G401.6 (cell line): Measurements from ENCODE around the gene AHI1.

Experiments
- FAIRE-seq: peaks from 2 replicates; lab custom pipeline; 2012; peaks lifted over from hg19 to GRCh38; lab: Jason Lieb, UNC

Gene AHI1

GRCh38 chr6:135451617-135452190 lies 45.8 kb downstream of the AHI1 start:
- FAIRE-seq, result peak; percentile 94

- FAIRE-seq, result no peak
Observed at GRCh38 chr6:135449246-135449645, 48.3 kb downstream of the AHI1 start.

- no peak for FAIRE-seq
Observed at GRCh38 chr6:135440087-135440792, 57.3 kb downstream of the AHI1 start.

GRCh38 chr6:135439549-135439948 lies 58.0 kb downstream of the AHI1 start:
- FAIRE-seq, result no peak

- peak; percentile 86 for FAIRE-seq
Observed at GRCh38 chr6:135438907-135439535, 58.5 kb downstream of the AHI1 start.

GRCh38 chr6:135434991-135435390 lies 62.5 kb downstream of the AHI1 start:
- FAIRE-seq, result no peak

GRCh38 chr6:135434095-135434494 lies 63.4 kb downstream of the AHI1 start:
- peak; percentile 55 for FAIRE-seq

- no peak for FAIRE-seq
Observed at GRCh38 chr6:135428078-135428477, 69.5 kb downstream of the AHI1 start.

GRCh38 chr6:135426833-135427232 lies 70.7 kb downstream of the AHI1 start:
- FAIRE-seq, result no peak

- FAIRE-seq, result no peak
Observed at GRCh38 chr6:135424385-135424784, 73.2 kb downstream of the AHI1 start.

GRCh38 chr6:135423649-135424128 lies 73.9 kb downstream of the AHI1 start:
- peak; percentile 93 for FAIRE-seq

- FAIRE-seq, result no peak
Observed at GRCh38 chr6:135419162-135419561, 78.4 kb downstream of the AHI1 start.

- no peak for FAIRE-seq
Observed at GRCh38 chr6:135418040-135418760, 79.3 kb downstream of the AHI1 start.

- no peak for FAIRE-seq
Observed at GRCh38 chr6:135412761-135413160, 84.8 kb downstream of the AHI1 start.

GRCh38 chr6:135411849-135412248 lies 85.7 kb downstream of the AHI1 start:
- peak; percentile 36 for FAIRE-seq

GRCh38 chr6:135411339-135411738 lies 86.2 kb downstream of the AHI1 start:
- no peak for FAIRE-seq

GRCh38 chr6:135410856-135411255 lies 86.7 kb downstream of the AHI1 start:
- FAIRE-seq, result no peak

GRCh38 chr6:135403584-135403983 lies 94.0 kb downstream of the AHI1 start:
- no peak for FAIRE-seq

- FAIRE-seq, result no peak
Observed at GRCh38 chr6:135402311-135402710, 95.2 kb downstream of the AHI1 start.

GRCh38 chr6:135397172-135397952 lies 100.2 kb downstream of the AHI1 start:
- FAIRE-seq, result no peak

- FAIRE-seq, result no peak
Observed at GRCh38 chr6:135395136-135395535, 102.4 kb downstream of the AHI1 start.

- no peak for FAIRE-seq
Observed at GRCh38 chr6:135393289-135393688, 104.3 kb downstream of the AHI1 start.
